DOHH2 (cell line): Measurements from ENCODE around the gene FKBP7.

Source experiments
- H3F3A ChIP-seq: fragments of 200-600 bp; sonication (generic), shearing (Covaris generic); 2 replicates; pipeline ENCODE4 v1.6.0; 2016; ENCODE audit warnings: antibody characterized with exemption, mild to moderate bottlenecking; ENCODE audit not compliant: control insufficient read depth, insufficient read depth
- H3K27ac ChIP-seq: fragments of 200-600 bp; sonication (generic); 2 replicates; pipeline ENCODE4 v1.5.1; 2014; ENCODE audit warnings: low read depth, mild to moderate bottlenecking, low read length, moderate library complexity
- H3K27me3 ChIP-seq: fragments of 200-600 bp; sonication (generic); 2 replicates; pipeline ENCODE4 v1.6.1; 2014; ENCODE audit warnings: mild to moderate bottlenecking, low read length, mixed read lengths; ENCODE audit not compliant: control insufficient read depth
- H3K36me3 ChIP-seq: fragments of 200-600 bp; sonication (generic); 2 replicates; pipeline ENCODE4 v1.6.1; 2014; ENCODE audit warnings: mild to moderate bottlenecking, low read length, moderate library complexity, mixed read lengths; ENCODE audit not compliant: control insufficient read depth
- H3K4me1 ChIP-seq: fragments of 200-600 bp; sonication (generic); 2 replicates; pipeline ENCODE4 v1.6.1; 2014; ENCODE audit warnings: mild to moderate bottlenecking, low read length, mixed read lengths; ENCODE audit not compliant: control insufficient read depth
- H3K4me2 ChIP-seq: fragments of 200-600 bp; sonication (generic); 2 replicates; pipeline ENCODE4 v1.6.0; 2014; ENCODE audit warnings: mild to moderate bottlenecking, low read length, moderate library complexity
- H3K4me3 ChIP-seq: fragments of 200-600 bp; sonication (generic); 2 replicates; pipeline ENCODE4 v1.5.1; 2014; ENCODE audit warnings: mild to moderate bottlenecking, low read length, mixed read lengths
- H3K79me2 ChIP-seq: fragments of 200-600 bp; sonication (generic); 2 replicates; pipeline ENCODE4 v1.6.1; 2014; ENCODE audit warnings: mild to moderate bottlenecking, low read length, mixed read lengths; ENCODE audit not compliant: control insufficient read depth
- H3K9me2 ChIP-seq: fragments of 200-600 bp; sonication (generic); replicated peaks from 2 replicates; pipeline ENCODE4 v1.6.1; 2014; ENCODE audit warnings: mild to moderate bottlenecking, low read length, mixed read lengths; ENCODE audit not compliant: control insufficient read depth
- H3K9me3 ChIP-seq: fragments of 200-600 bp; sonication (generic); 2 replicates; pipeline ENCODE4 v1.6.1; 2014; ENCODE audit warnings: antibody characterized with exemption, low read length, mixed read lengths; ENCODE audit not compliant: control insufficient read depth, insufficient read depth
- H4K20me1 ChIP-seq: fragments of 200-600 bp; sonication (generic); 2 replicates; pipeline ENCODE4 v1.6.0; 2014; ENCODE audit warnings: low read depth, mild to moderate bottlenecking, antibody characterized with exemption, low read length, moderate library complexity; ENCODE audit not compliant: control insufficient read depth, insufficient read depth
- EZH2phosphoT487 ChIP-seq: fragments of 200-600 bp; sonication (generic); IDR thresholded peaks from 2 replicates; pipeline ENCODE4 v1.6.1; 2017; ENCODE audit warnings: borderline replicate concordance, mild to moderate bottlenecking, antibody characterized with exemption, low read length, moderate library complexity, mixed read lengths
- TF ChIP-seq, protein P1 (sequence below): fragments of 200-600 bp; sonication (generic); IDR thresholded peaks from one replicate; pipeline ENCODE4 v1.5.1; 2014; ENCODE audit warnings: antibody characterized with exemption, mild to moderate bottlenecking, low read depth, low read length; ENCODE audit not compliant: poor library complexity, severe bottlenecking

Gene FKBP7

DNA sequence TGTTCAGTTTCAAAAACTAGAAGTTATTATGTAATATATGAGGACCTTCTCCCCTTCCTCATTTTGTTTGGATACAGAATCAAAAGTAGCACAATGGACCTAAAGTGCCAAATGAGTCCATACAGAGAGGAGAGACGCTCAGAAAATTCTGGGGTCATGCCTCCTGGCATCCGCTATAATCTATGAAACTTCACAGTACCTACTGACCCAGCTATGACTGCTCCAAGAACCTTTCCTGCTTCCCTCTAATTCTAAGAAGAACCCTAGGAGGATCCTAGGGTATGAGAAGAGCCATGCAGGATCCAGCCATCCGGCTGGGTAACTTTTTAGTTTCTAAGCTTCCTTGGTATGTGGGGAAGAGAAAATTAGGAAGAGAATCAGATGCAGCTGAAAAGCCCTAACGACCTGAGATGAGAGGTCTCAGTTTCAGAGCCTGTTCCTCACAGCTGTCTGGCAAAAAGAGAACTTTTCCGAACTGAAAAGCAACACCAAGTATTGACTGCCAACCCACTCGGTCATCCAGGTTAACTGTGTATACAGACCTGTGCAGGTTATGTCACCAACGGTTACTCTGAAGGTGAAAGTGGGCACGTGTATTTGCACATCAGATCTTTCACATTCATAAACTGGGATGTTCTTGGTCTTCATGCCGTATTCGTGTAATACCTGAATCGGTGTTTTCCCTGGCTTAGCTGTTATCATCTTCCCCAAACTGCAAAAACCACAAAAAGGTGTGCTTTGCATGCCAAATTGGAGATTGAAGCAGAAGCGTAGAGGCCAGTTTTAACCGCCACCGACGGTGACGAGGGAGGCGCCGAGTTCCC, 28.5 kb downstream of the FKBP7 start:
- H3K79me2 ChIP-seq, result peaks cover 34% of the 10 kb centered on the region
- peak overlapping the region; percentile 79 for H3K4me2 ChIP-seq
- peak overlapping the region; percentile 79 for H3K27ac ChIP-seq
- peak overlapping the region; percentile 93 for H3K4me3 ChIP-seq
- no peak for TF ChIP-seq EZH2phosphoT487
- TF ChIP-seq, protein P1, sequence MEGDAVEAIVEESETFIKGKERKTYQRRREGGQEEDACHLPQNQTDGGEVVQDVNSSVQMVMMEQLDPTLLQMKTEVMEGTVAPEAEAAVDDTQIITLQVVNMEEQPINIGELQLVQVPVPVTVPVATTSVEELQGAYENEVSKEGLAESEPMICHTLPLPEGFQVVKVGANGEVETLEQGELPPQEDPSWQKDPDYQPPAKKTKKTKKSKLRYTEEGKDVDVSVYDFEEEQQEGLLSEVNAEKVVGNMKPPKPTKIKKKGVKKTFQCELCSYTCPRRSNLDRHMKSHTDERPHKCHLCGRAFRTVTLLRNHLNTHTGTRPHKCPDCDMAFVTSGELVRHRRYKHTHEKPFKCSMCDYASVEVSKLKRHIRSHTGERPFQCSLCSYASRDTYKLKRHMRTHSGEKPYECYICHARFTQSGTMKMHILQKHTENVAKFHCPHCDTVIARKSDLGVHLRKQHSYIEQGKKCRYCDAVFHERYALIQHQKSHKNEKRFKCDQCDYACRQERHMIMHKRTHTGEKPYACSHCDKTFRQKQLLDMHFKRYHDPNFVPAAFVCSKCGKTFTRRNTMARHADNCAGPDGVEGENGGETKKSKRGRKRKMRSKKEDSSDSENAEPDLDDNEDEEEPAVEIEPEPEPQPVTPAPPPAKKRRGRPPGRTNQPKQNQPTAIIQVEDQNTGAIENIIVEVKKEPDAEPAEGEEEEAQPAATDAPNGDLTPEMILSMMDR, result no peak
- H3K36me3 ChIP-seq, result peaks cover 47% of the 10 kb centered on the region
- no peaks in the 10 kb centered on the region for H3K9me2 ChIP-seq
- H3K4me1 ChIP-seq, result peaks cover 29% of the 10 kb centered on the region
- no peaks in the 10 kb centered on the region for H3K9me3 ChIP-seq
- H3F3A ChIP-seq, result 0 out of 2 replicates have a peak, but pooled peaks cover 4% of the 10 kb centered on the region
- peaks cover 6% of the 10 kb centered on the region; the same call in 1 of the 2 replicates for H4K20me1 ChIP-seq
- no peaks in the 10 kb centered on the region for H3K27me3 ChIP-seq

DNA sequence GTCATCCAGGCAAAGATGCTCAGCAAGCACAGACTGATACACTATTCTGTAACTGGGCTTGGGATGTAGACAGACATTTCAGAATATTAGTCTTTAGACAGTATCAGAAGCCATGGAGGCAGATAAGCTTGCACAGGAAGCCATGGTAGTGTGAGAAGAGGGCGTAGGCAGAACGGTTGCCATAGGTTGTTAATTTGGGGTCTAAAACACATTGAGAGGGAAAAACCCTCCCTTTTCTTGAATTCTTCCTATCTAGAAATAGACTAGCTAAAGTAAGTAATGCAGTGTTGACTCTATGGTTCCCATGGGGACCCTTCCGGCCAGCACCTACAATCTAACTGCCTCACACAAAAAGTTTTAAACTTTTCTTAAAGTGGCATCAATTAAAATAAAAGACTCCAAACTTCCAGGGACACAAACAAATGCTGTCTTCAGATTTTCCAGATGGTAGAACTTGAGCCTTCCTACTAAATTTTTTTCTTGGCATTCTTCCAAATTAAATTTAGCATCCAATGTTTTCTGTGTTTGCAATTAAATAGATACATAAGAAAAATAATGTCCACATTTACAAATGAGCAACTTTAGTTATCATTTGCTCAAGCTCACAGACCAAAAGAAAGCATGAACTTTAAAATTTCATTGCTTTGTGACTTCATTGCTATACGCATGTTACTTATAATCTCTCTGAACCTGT, 29.3 kb downstream of the FKBP7 start:
- Histone ChIP-seq H3K36me3 (peaks cover 54% of the 10 kb centered on the region), H3K27ac (no peak overlapping the region), H3K4me3 (peak overlapping the region; percentile 93)

DNA sequence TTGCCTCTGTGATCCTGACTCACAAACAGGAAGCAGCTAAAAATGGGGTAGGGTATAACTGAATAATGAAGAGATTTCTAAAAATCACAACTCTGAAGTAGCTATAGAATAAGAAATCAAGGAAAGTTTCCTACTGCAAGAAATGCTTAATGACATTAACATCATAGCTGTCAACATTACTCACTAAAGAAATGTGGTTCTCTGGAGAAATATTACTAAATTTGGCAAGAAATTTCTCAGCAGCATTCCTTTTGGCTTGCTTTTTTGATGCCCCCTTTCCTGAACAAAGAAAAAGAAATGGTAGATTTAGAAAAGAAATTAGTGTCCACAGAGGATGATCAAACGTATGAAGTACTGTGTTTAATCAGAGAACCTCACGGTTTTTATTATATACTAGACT, 37.0 kb downstream of the FKBP7 start:
- peaks cover 3% of the 10 kb centered on the region; the same call in 1 of the 2 replicates for H3K79me2 ChIP-seq
- no peaks in the 10 kb centered on the region for H4K20me1 ChIP-seq
- H3K27me3 ChIP-seq, result no peaks in the 10 kb centered on the region
- H3K4me3 ChIP-seq, result no peak overlapping the region
- no peaks in the 10 kb centered on the region for H3K4me1 ChIP-seq
- no peak for TF ChIP-seq EZH2phosphoT487
- TF ChIP-seq, protein P1, result no peak
- H3K4me2 ChIP-seq, result no peak overlapping the region
- H3K9me3 ChIP-seq, result no peaks in the 10 kb centered on the region
- no peaks in the 10 kb centered on the region for H3F3A ChIP-seq
- H3K9me2 ChIP-seq, result no peaks in the 10 kb centered on the region
- H3K27ac ChIP-seq, result no peak overlapping the region
- H3K36me3 ChIP-seq, result peaks cover 90% of the 10 kb centered on the region

More for the DNA sequence above, 29.3 kb downstream of the FKBP7 start:
- H4K20me1 ChIP-seq, result peaks cover 6% of the 10 kb centered on the region; the same call in 1 of the 2 replicates
- TF ChIP-seq EZH2phosphoT487, result no peak
- TF ChIP-seq, protein P1, result no peak
- 0 out of 2 replicates have a peak, but pooled peaks cover 4% of the 10 kb centered on the region for H3F3A ChIP-seq
- H3K27me3 ChIP-seq, result no peaks in the 10 kb centered on the region
- peaks cover 29% of the 10 kb centered on the region for H3K4me1 ChIP-seq
- no peaks in the 10 kb centered on the region for H3K9me3 ChIP-seq
- peaks cover 34% of the 10 kb centered on the region for H3K79me2 ChIP-seq
- H3K9me2 ChIP-seq, result no peaks in the 10 kb centered on the region
- H3K4me2 ChIP-seq, result peak overlapping the region; percentile 79
